OCI-LY7 (cell line): ENCODE results near the gene ARHGEF4.

Experiments used
- CTCF ChIP-seq: fragments of 200-600 bp; sonication (generic); conservative IDR thresholded peaks from 2 replicates; pipeline ENCODE4 v1.5.1; 2014; ENCODE audit warnings: mild to moderate bottlenecking, antibody characterized with exemption, low read length, moderate library complexity, mixed read lengths
- EZH2phosphoT487 ChIP-seq: fragments of 200-600 bp; sonication (generic); IDR thresholded peaks from 2 replicates; pipeline ENCODE4 v1.6.1; 2018; ENCODE audit warnings: low read depth, borderline replicate concordance, mild to moderate bottlenecking, mixed run types, antibody characterized with exemption, low read length, moderate library complexity, mixed read lengths

DNA sequence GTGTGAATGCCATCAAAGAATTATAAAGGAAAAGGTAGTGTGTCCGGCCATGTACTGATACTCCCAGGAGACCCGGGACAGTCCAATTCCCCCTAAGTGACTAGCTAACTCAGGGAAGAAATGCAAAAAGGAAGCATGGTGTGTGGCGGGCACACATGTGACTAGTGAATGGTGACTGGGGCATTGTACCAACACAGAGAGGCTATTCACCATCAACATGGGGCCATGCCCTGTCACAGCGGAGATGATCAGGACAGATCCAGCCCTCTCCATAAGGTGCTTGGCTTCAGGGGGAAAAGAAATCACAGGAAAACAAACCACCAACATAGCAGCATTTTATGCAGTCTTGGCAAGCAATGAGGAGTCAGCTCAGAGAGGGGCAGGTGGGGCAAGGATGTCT is 222.2 kb downstream of the ARHGEF4 start:
- TF ChIP-seq CTCF (no peak), EZH2phosphoT487 (no peak)
